HuH-7.5 (cell line): ENCODE data around the gene STIP1.

Experiments
- DNase-seq: peaks from one replicate; pipeline ENCODE4 v3.0.0; 2011; ENCODE audit warnings: low spot score

STIP1 gene

DNA sequence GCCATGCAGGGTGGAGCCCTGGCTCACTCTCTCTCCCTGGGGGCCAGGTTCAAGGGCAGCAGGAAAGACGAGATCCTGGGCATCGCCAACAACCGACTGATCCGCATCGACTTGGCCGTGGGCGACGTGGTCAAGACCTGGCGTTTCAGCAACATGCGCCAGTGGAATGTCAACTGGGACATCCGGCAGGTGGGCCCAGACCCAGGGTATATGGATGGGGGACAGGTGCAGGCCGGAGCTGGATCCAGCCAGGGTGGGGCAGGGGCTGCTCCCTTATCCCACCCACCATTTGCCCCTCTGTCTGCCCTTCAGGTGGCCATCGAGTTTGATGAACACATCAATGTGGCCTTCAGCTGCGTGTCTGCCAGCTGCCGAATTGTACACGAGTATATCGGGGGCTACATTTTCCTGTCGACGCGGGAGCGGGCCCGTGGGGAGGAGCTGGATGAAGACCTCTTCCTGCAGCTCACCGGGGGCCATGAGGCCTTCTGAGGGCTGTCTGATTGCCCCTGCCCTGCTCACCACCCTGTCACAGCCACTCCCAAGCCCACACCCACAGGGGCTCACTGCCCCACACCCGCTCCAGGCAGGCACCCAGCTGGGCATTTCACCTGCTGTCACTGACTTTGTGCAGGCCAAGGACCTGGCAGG lies 37.2 kb downstream of the STIP1 start:
- DNase-seq = no peak

DNA sequence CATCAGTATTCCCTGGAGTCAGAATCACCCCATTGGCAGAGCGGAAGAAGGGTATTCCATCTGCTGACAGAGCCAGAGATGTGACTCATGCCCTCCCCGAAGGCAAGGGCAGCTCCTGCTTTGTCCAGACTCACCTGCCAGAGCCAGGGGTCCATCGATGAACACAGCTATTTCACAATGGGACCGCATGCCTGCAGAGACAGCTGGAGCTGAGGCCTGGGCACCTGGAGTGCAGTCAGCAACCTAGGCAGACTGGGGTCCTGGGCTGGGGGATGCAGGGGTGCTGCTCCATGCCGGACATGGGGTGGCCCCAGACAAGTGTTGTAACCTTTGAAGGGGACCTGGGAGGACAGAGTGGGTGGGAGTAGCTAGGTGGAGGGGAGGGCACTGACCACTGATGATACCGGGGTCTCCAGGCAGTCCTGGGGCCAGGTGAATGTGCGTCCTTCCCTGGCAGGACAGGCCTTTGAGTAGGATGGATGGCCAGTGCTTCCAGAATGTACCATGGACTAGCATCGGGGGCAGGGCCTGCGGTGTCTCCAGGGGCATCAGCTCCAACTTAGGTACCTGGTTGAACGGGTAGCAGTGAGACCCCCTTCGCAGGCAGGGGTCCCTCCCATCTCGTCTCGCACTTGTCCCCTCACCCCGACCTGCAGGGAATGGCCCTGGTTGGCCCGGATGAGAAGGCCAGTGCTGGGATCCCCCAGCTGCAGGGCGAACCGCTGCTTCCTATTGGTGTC lies 38.4 kb downstream of the STIP1 start:
- DNase-seq = no peak

DNA sequence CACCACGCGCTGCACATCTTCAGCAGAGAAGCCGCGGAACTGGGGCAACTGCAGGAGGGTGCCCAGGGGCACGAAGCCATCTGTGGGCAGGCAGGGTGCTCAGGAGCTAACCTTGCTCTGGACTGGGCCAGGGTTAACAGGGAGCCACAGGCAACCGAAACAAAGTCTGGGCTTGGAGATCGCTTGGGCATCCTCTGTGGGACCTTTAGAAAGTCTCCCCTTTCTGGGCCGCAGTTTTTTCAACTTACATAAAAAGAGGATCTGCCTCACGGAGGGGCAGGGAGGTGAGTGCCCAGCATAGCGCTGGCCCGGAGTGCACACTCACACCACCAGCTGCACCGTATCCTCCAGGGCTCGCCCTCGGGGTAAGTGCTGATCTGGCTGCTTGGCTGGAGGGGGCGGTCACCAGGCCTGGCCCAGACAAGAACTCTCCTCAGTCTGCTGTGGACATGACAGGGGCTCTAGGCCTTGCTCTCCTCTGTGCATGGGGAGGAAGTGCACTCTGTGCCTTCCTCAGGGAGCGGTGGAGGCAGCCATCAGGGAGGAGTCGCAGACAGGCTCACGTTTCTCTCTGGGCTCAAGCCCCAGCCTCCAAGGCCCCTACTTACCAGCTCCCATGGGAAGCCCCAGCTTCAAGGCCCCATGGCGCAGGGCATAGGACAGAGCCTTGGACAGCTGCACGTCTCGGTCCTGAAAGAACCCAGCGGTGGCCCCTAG lies 39.1 kb downstream of the STIP1 start:
- no peak for DNase-seq

DNA sequence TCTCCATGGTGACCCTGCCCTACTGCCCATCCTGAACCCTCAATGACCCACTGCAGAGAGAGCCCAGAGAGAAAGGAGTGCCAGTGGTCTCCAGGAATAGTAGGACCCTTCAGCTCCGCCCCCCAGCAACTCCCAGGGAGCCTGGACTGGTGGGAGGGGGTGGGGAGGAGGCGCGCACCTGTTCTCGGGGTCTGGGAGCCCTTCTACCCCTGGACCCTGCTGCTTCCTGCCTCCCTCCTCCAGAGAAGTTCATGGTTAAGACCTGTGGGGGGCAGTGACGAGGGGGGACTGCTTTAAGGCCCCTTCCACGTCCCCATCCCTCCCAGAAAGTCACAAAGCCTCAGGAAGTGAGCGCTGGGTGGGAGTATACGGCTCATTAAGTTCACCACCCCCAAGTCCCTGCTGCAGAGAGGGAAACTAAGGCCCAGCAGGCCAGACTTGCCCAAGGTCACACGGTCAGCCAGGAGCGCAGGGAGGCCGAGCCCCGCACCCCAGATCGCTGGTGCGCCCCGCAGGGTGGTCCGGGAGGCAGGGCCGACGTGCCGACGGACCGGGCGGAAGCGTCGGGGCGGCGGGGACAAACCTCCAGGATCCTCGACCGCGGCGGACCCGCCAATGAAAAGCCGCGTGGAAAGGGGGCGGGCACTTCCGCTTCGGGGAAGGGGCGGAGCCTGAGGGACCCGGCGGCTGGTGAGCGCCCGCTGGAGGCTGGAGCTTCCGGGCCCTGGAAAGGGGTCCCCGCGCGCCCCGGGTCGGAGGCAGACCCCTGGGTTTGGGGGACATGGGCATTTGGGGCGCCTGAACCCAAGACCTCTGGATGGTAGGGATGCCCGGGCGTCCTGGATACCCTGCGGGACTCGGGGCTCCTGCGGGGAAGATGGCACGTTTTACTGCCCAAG lies 39.9 kb downstream of the STIP1 start, which contains the start of the genes NUDT22 and TRPT1:
Gene NUDT22 (plus strand): TSS at position 667 of the 899 bp plus-strand sequence. CDS start 379 bp downstream, outside the sequence.
Gene TRPT1 (minus strand): TSS at position 579 of the 899 bp plus-strand sequence. CDS start 326 bp downstream, at position 253.
- DNase-seq = peak; percentile 90

GRCh38 chr11:64226507-64227051 lies 40.6 kb downstream of the STIP1 start:
- no peak for DNase-seq

GRCh38 chr11:64227405-64227956 lies 41.5 kb downstream of the STIP1 start:
- no peak for DNase-seq

- no peak for DNase-seq
Measured at GRCh38 chr11:64229090-64229743, 43.2 kb downstream of the STIP1 start.

- DNase-seq = no peak
Measured at GRCh38 chr11:64229744-64230170, 43.8 kb downstream of the STIP1 start.

DNA sequence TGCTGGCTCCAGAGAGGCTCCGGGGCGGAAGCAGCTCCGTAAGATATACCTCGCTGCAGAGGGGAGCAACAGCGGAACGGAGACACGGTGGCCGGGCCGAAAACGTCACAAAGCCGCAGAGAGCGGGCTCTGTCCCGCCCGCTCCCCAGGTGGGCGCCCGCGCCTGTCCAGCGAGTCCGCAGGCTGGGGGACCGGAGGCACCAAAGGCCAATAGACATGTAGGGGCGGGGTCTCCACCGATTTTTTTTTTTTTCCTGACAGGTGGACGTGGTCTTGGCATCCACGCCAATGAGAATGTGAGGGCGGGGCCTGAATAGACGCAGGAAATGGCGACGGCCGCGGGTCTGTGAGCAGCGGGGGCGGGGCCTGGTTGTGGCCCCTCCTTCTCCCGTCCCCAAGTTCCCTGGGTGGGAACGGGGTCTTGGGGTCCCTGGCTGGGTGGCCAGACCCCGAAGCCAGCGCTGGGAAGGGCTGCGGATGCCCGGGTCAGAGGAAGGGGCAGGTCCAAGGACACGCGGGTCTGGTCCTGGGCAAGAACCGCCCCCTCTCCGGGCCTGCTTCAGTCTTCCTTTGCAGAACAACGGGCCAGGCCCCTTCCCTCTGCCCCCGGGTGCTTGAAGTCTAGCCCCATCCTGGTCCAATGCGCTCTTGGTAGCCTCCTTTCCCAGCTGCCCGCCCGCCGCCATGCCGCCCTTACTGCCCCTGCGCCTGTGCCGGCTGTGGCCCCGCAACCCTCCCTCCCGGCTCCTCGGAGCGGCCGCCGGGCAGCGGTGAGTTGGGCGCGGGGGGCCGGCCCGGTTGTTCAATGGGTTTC lies 44.4 kb downstream of the STIP1 start, which contains the start of gene DNAJC4:
Gene DNAJC4 (plus strand): TSS at position 378 of the 814 bp plus-strand sequence. CDS start 307 bp downstream, at position 685.
- DNase-seq = peak; percentile 88

GRCh38 chr11:64230985-64231365 lies 45.0 kb downstream of the STIP1 start:
- no peak for DNase-seq

GRCh38 chr11:64231546-64231945 lies 45.6 kb downstream of the STIP1 start:
- DNase-seq = no peak

- DNase-seq = no peak
Measured at GRCh38 chr11:64232182-64232966, 46.4 kb downstream of the STIP1 start.

- no peak for DNase-seq
Measured at GRCh38 chr11:64232967-64233315, 47.0 kb downstream of the STIP1 start.

GRCh38 chr11:64233913-64234586 lies 48.1 kb downstream of the STIP1 start, which contains the start of gene VEGFB:
Gene VEGFB (plus strand): TSS chr11:64234584. CDS start chr11:64234834, 250 bp downstream.
- peak; percentile 71 for DNase-seq

DNA sequence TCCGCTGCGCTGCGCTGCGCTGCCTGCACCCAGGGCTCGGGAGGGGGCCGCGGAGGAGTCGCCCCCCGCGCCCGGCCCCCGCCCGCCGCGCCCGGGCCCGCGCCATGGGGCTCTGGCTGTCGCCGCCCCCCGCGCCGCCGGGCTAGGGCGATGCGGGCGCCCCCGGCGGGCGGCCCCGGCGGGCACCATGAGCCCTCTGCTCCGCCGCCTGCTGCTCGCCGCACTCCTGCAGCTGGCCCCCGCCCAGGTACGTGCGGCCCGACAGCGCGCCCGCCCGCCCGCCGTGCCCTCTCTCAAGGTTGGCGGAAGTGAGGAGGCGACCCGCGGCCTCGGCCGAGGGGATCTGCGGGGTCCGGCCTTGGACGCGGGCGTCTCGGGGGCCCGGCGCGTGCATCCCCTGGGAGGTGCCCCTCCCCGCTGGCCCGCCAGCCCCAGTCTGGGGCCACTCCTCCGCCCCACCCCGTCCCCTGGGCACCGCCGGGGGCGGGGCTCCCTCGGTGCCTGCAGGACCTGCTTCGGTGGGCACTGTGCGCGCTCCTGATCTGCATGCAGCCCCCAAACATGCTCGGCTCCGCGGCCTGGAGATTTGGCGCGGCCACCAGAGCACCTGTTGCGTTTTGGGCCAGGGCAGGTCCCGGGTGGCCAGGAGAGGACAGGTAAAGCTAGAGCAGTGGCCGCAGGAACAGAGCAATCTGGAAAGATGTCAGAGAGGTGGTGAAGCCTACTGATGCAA lies 48.8 kb downstream of the STIP1 start:
- DNase-seq = peak; percentile 68

DNA sequence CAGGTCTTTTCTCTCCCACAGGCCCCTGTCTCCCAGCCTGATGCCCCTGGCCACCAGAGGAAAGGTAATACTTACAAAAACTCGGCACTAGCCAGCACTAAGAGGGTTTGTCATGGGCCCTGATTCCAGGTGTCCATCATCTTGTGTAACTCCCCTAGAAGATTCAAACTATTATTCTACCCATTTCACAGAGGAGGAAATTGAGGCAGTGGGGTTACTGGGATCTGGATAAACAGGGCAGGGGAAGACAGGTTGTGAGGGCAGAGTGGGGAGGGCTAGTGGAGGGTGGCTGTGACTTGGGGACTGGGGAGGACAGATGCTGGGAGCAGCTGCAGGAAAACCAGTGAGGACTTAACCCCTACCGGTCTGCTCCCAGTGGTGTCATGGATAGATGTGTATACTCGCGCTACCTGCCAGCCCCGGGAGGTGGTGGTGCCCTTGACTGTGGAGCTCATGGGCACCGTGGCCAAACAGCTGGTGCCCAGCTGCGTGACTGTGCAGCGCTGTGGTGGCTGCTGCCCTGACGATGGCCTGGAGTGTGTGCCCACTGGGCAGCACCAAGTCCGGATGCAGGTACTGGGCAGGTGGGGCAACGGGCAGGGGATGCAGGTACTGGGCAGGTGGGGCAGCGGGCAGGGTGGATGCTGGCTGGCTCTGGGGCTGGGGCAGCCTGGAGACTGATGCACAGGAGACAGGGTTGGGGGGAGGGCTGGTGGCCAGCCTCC lies 49.6 kb downstream of the STIP1 start:
- no peak for DNase-seq

DNA sequence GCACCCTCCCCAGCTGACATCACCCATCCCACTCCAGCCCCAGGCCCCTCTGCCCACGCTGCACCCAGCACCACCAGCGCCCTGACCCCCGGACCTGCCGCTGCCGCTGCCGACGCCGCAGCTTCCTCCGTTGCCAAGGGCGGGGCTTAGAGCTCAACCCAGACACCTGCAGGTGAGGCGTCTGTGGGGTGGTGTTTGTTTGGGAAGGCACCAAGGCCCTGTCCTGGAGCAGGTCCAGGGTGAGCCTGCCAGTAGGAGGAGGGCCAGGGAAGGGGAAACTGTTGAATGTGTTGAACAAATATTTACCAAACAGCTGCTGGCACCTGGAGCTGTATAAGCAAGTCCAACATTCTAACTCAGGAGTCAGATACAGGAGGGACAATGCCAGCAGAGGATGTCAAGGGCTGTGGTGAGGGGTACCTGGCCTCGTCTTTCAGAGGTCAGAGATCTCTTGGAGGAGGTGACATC lies 51.5 kb downstream of the STIP1 start:
- no peak for DNase-seq
